ENCODE measurements around the gene NUP155.
"Not testable (repeated sequence)": the region's sequence is repeated elsewhere in the genome, so short reads cannot be mapped to it uniquely, and the experiment has no call there.

NUP155 gene

DNA sequence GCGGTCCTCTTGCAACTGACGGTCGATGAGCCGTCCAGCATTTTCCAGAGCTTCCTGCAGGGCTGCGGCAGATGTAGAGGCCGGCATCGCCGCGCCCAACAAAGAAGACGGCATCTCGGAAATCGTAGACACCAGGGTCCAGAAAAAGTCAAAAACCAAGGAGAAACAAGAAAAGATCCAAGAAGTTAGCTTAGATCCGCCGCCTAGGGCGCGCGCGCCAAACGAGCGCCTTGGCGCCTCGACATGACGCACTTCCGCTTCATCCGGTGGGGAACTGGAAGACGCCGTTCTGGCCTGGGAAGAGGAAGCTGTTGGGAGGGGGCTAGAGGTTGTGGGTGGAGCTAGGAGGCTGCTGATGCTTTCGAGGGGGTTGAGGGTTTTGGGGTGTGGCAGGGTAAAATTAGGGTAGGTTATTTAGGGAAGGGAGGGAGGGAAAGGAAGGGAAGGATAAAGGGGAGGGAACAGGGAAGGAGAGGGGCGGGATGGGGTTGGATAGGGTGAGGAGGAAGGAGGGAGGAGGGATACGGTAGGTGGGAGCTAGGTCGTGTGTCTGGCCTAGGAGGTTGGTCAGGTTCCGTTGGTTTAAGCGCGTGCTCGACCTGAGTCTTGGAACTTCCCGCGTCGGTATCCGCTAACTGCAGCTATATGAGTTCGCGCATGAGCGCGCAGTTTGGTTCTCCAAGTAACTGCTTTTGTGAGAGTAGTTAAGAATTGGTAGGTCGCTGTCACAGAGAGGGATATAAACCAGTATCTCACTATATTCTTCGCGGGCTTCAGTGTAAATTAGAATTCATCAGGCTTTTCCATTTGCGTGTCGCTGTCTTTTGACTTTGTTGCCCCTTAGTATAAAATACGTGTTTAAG lies at the start of gene NUP155:
NUP155 (minus strand) TSS at position 243 of the 863 bp plus-strand sequence; CDS start at position 114, 129 bp downstream.
- peak; percentile 84 to 88 for DNase-seq (ENCODE audit: low read depth in 2 of 2)

DNA sequence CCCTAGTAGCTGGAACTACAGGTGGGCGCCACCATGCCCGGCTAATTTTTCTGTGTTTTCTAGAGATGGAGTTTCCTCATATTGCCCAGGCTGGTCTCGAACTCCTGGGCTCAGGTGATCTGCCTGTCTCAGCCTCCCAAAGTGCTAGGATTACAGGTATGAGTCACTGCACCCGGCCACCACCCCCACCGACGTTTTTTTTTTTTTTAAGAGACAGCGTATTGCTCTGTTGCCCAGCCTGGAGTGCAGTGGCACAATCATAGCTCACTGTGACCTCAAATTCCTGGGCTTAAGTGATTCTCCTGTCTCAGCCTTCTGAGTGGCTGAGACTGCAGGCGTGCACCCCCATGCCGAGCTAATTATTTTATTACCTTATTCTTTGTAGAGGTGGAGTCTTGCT lies 46.4 kb upstream of the NUP155 start:
- DNase-seq (ENCODE audit: low read depth in 2 of 2) = no peak

DNA sequence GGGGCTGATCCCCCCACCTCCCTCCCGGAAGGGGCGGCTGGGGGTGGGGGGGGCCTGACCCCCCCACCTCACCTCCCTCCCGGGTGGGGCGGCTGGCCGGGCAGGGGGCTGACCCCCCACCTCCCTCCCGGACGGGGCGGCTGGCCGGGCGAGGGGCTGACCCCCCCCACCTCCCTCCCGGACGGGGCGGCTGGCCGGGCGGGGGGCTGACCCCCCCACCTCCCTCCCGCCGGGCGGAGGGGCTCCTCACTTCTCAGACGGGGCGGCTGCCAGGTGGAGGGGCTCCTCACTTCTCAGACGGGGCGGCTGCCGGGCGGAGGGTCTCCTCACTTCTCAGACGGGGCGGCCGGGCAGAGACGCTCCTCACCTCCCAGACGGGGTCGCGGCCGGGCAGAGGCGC lies 44.5 kb upstream of the NUP155 start:
- DNase-seq (ENCODE audit: low read depth in 2 of 2) = not testable (repeated sequence)

DNA sequence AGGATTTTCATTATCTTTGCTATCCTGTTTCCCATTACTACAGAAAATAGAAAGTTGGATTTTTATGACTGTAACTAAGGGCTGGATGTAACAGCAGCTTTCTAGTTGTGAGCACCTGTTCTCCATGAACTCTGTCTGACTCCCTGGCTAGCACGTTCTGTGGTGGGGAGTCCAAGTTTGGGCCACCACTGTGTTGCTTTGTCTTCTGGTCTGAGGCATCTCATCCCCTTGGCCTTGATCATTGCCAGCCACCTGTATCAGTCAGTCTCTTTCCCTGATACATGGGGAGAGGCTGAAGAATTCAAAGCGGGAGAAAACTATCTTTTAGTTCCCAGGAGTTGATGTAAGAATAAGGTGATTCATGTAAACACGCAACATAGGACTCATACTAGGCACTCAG lies 41.6 kb upstream of the NUP155 start:
- no peak for DNase-seq (ENCODE audit: low read depth in 2 of 2)

DNA sequence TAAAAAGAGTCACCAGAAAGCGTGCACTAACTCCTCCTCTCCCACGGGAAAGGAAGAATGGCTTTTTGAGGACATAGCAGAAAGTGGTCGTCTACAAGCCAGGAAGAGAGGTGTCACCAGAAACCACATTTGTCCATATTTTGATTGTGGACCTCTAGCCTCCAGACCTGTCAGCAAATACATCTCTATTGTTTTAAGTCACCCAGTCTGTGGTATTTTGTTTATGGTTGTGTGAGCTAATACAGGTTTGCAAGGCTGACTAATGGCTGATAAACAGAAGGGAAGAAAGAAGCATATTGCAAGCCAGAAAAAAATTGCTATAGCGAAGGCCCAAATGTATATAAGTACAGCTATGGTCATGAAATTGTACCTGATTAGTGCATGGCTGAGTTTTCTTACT lies 29.6 kb upstream of the NUP155 start:
- DNase-seq (ENCODE audit: low read depth in 2 of 2) = no peak

DNA sequence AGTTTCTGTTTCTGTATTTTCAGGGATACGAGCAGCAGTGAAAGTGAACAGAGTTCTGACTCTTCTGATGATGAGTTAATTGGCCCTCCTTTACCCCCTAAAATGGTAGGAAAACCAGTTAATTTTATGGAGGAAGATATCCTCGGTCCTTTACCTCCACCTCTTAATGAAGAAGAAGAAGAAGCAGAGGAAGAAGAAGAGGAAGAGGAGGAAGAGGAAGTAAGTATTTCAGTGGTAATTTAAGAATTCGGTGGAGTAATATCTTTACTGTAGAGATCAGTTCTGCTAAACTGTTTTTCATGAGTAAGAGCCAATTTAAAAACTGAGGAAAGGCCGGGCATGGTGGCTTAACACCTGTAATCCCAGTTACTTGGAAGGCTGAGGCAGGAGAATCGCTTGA lies 25.4 kb upstream of the NUP155 start:
- DNase-seq (ENCODE audit: low read depth in 2 of 2) = no peak

DNA sequence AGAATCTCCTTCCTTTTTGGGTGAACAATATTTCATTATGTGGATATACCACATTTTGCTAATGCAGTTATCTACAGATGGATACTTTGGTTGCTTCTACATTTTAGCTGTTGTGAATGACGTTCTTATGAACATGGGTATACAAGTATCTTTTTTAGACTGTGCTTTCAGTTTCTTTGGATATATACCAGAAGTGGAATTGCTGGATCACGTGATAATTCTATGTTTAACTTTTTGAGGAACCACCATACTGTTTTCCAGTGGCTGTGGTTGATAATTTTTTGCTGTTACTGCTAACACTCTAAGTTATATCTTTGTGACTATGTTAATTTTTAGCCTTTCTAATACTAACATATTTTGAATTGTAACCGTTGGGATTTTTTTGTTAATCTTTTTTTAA lies 20.7 kb upstream of the NUP155 start:
- DNase-seq (ENCODE audit: low read depth in 2 of 2) = no peak

DNA sequence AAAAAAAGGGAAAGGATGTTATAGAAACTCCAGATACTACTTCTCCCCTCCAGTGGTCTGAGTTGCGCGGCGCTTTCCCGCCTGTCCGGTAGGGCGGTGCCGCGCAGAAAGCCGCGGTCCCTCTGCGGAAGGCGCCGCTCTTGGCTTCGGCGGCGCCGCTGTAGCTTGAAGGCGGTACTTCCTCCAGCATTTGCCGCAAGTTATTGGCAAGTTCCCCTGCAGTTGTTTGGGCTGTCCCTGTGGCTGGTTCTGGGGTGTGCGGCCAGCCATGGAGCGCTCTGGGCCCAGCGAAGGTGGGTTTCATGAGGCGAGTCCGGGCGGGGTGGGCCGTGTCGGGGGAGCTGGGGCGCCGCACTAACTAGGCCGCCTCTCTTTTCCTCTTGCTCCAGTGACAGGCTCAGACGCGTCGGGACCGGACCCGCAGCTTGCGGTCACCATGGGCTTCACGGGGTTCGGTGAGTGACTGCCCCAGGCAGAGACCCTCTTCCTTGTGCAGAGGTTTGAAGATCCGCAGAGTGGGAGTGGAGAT lies 8.3 kb upstream of the NUP155 start, which contains the start of gene WDR70:
WDR70 (plus strand) TSS at position 219 of the 529 bp plus-strand sequence; CDS start at position 269, 50 bp downstream.
- DNase-seq (ENCODE audit: low read depth in 2 of 2) = peak; percentile 63 to 74

DNA sequence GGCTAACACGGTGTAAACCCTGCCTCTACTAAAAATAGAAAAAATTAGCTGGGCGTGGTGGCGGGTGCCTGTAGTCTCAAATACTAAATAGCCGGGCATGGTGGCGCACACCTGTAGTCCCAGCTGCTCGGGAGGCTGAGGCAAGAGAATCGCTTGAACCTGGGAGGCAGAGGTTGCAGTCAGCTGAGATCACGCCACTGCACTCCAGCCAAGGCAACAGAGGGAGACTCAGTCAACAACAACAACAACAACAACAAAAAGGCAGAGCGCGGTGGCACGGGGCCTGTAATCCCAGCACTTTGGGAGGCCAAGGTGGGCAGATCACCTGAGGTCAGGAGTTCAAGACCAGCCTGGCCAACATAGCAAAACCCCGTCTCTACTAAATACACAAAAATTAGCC lies 7.2 kb upstream of the NUP155 start:
- not testable (repeated sequence) for DNase-seq (ENCODE audit: low read depth in 2 of 2)

DNA sequence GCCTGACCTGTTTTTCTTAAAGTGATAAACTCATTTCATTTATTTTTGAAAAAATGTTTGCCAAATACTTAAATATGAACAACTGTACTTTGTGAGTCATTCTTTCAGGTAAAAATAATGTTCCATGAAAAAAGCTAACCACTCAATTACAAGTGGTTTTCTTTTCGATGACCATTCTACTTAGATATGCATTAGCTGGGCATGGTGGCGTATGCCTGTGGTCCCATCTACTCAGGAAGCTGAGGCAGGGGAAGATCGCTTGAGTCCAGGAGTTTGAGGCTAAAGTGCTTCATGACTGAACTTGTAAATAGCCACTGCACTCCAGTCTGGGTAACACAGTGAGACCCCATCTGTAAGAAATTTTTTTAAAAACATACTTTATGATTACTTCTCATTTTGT lies 4.2 kb upstream of the NUP155 start:
- no peak for DNase-seq (ENCODE audit: low read depth in 2 of 2)

DNA sequence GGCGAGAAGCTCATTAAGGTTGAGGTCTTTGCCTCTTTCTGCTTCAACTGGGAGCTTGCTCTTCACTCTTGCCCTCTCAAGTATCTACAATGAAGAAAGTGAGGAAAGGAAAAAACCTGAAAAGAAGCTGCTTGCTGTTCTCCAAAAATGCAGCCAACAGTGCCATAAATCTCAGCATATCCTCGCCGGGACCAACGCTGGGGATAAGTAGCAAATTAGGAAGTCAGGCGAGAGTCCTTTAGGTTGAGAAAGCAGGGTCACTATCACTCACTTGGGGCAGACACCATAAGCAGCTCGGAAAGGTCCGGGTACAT lies 399 bp downstream of the NUP155 start:
- no peak for DNase-seq (ENCODE audit: low read depth in 2 of 2)

DNA sequence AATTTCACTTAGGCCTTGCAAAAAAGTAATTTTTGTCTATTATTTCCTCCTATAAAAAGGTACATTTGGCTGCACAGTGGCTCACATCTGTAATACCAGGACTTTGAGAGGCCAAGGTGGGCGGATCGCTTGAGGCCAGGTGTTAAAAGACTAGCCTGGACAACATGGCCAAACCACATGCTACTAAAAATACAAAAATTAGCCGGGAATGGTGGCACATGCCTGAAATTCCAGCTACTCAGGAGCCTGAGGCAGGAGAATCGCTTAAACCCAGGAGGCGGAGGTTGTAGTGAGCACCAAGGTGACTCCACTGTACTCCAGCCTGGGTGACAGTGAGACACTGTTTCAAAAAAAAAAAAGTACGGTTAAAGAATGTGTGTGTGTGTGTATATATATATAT lies 15.7 kb downstream of the NUP155 start:
- DNase-seq (ENCODE audit: low read depth in 2 of 2) = no peak

DNA sequence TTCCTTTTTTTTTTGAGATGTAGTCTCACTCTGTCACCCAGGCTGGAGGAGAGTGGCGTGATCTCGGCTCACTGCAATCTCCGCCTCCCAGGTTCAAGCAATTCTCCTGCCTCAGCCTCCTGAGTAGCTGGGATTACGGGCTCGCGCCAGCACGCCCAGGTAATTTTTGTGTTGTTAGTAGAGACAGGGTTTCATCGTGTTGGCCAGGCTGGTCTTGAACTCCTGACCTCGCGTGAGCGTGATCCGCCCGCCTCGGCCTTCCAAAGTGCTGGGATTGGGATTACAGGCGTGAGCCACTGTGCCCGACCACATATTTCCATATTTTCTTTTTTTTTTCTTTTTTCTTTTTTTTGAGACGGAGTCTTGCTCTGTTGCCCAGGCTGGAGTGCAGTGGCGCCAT lies 28.2 kb downstream of the NUP155 start:
- not testable (repeated sequence) for DNase-seq (ENCODE audit: low read depth in 2 of 2)

DNA sequence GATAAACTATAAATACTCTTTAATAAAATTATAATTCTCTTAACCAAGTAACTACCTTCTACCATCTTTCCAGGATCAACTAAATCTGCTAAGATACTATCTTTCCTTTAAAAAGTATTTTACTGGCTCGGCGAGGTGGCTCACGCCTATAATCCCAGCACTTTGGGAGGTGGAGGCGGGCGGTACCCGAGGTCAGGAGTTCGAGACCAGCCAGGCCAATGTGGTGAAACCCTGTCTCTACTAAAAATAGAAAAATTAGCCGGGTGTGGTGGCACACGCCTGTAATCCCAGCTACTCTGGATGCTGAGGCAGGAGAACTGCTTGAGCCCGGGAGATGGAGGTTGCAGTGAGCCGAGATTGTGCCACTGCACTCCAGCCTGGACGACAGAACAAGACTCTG lies 36.2 kb downstream of the NUP155 start:
- DNase-seq (ENCODE audit: low read depth in 2 of 2) = not testable (repeated sequence)

DNA sequence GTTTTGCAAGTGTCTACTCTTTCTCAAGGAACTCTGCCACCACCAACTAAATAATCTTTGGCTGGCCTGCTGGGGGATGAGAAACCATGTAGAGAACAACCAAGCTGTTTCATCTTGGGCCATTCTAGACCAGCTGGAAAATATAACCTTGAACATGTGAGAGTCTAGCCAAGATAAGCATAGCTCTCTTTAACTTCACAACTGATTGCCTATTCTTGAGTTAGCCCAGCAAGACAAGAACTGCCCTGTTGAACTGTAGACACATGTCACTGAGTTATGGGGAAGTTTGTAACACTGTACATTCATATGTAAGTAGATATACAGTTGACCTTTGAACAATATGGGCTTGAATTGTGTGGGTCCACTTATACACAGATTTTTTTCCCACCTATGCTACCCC lies 44.4 kb downstream of the NUP155 start:
- DNase-seq (ENCODE audit: low read depth in 2 of 2) = no peak

DNA sequence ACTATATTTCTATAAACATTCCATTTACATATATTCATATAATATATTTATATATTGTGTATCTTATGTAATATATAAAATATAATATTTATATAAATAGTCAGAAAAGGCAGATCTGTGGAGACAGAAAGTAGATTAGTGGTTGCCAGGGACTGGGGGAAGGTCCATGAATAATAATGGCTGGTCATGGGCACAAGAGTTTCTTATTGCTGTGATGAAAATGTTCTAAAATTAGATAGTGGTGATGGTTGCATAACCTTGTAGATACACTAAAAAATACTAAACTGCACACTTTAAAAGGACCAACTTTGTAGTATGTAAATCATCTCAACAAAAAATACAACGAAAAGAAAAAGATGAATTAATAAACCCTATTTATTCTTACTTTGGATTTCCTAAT lies 47.3 kb downstream of the NUP155 start:
- DNase-seq (ENCODE audit: low read depth in 2 of 2) = no peak

DNA sequence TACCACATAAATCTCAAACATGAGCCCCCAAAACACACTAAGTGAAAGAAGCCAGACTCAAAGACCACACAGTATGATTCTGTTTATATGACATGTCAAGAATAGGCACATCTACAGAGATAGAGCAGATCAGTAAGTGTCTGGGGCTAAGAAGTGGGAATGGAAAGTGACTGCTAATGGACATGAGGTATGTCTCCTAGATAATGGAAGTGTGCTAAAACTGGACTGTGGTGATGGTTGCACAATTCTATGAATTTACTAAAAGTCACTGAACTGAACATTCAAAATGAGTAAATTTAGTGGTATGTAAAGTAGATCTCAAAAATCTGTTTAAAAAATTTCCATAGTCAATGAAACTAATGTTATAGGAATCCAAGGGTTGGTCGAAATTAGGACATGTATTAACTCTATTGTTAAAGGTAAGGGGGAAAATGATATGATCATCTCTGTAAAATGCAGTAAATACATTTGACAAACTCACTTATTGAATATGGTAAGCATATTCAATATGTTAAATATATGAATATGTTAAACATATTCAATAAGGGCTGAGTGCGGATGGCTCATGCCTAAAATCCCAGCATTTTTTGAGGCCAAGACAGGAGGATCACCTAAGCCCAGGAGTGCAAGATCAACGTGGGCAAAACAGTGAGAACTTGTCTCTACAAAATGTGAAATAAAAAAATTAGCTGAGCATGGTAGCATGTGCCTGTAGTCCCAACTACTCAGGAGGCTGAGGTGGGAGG lies 51.7 kb downstream of the NUP155 start:
- DNase-seq (ENCODE audit: low read depth in 2 of 2) = no peak

DNA sequence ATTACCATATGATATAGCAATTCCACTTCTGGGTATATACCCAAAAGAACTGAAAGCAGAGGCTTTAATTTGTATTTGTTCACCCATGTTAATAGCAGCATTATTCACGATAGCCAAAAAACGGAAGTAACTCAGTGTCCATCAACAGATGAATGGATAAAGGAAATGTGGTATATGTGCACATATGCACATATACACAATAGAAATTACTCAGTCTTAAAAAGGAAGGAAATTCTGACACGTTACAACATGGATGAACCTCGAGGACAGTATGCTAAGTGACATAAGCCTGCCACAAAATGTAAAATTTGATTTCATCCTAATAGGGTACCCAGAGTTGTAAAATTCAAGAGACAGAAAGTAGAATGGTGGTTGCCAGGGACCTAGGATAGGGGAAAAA lies 54.9 kb downstream of the NUP155 start:
- no peak for DNase-seq (ENCODE audit: low read depth in 2 of 2)

DNA sequence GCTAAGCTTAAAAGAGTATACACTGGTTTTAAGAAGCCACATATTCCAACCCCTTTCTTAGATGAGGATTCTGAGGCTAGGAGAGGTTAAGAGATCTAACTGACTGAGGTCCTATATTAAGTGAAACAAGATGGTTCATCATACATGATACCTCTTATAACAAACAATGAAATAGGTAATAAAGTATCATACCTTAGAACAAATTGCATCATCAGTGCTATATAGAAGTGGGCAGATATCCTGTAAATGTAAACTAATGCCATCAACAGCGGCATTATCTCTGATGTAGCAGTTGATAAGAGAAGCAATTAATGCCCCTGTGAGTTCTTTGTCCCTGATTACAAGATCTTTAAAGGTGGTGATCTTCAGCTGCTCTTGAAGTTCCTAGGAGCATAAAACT lies 60.5 kb downstream of the NUP155 start:
- DNase-seq (ENCODE audit: low read depth in 2 of 2) = no peak

DNA sequence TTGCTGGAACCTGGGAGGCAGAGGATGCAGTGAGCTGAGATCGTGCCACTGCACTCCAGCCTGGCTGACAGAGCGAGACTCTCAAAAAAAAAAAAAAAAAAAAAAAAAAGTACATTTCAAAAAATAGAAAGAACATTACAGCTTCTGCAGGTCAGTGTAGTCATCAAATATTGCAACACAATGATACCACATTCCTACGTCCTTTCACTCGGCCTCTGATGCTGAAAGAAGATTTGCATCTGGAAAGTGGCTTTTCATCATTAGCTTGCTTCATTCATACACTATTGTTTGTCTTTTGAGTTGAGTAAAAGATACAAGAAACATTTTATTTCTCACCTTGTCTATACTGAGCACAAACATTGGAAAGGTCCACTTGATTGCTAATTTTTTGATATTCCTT lies 62.1 kb downstream of the NUP155 start:
- no peak for DNase-seq (ENCODE audit: low read depth in 2 of 2)

DNA sequence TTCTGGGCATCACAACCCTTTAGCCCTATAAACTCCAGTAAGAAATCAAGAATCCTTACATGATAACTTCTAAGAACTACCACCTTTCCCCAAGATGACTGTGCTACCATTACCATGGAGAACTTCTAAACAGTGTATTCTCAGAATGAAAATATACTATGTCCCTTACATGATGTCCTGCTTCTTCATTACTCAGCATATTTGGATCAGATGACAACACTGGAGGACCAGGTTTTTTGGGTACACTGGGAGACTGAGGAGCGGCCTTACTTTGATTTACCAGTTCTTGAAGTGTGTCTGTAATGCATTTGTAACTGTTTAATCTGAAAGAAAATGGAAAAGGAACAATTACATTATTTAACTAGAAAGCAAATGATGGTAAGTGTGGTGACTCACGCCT lies 66.0 kb downstream of the NUP155 start:
- no peak for DNase-seq (ENCODE audit: low read depth in 2 of 2)

DNA sequence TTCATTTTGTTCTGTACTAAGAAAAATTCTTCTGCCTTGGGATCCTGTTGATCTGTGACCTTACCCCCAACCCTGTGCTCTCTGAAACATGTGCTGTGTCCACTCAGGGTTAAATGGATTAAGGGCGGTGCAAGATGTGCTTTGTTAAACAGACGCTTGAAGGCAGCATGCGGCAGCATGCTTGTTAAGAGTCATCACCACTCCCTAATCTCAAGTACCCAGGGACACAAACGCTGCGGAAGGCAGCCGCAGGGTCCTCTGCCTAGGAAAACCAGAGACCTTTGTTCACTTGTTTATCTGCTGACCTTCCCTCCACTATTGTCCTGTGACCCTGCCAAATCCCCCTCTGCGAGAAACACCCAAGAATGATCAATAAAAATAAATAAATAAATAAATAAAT lies 74.6 kb downstream of the NUP155 start:
- DNase-seq (ENCODE audit: low read depth in 2 of 2) = not testable (repeated sequence)

Measured in stimulated activated CD8-positive, alpha-beta memory T cell treated with anti-CD3 and anti-CD28 coated beads, Interleukin-7, amount 100 ng/mL, for 4 hours (primary cell).